IMR-90 (cell line): Measurements from ENCODE around the gene ADGRG2. TPM values are rescaled to one million over a fixed set of nuclear protein-coding genes. Genes with fewer than 3 reads are reported as not detected.

Experiments
- ATAC-seq: fragments of 200-7000 bp; cut with Tn5 transposase; 2 replicates; pipeline ENCODE4 v1.9.1; 2020; ENCODE audit warnings: low read depth, mild to moderate bottlenecking, moderate library complexity
- BruUV-seq: library from RNA; stranded (reverse); fragments of 400-500 nt; replicated peaks from 2 replicates; lab custom pipeline; 2021; lab: Mats Ljungman, UMichigan
- CTCF ChIA-PET: fragments of 300-600 bp; formaldehyde crosslinking; extraction: SDS; loops from one replicate; lab custom pipeline; 2021; ENCODE audit warnings: antibody characterized with exemption; lab: Yijun Ruan, JAX
- POLR2A ChIA-PET: fragments of 300-600 bp; sonication (Branson Sonifier 250); formaldehyde crosslinking; loops from one replicate; lab custom pipeline; 2022; ENCODE audit warnings: antibody characterized with exemption; ENCODE audit not compliant: unreplicated experiment; lab: Charles Lee
- DNase-seq: peaks from one replicate; pipeline ENCODE4 v3.0.0; 2013
- H2AFZ ChIP-seq: replicated peaks from 2 replicates; pipeline ENCODE3; 2013; ENCODE audit warnings: low read length, mild to moderate bottlenecking; ENCODE audit not compliant: poor library complexity
- H2AK5ac ChIP-seq: 2 replicates; pipeline ENCODE4 v1.6.1; 2013; ENCODE audit warnings: low read depth, low read length, inconsistent platforms
- H2AK9ac ChIP-seq: replicated peaks from 2 replicates; pipeline ENCODE3; 2013; ENCODE audit warnings: mild to moderate bottlenecking, low read depth, low read length, moderate library complexity; ENCODE audit not compliant: poor library complexity
- H2BK120ac ChIP-seq: 2 replicates; pipeline ENCODE4 v1.6.1; 2013; ENCODE audit warnings: low read depth, low read length, inconsistent platforms
- H2BK15ac ChIP-seq: 3 replicates; pipeline ENCODE4 v1.6.1; 2013; ENCODE audit warnings: low read depth, low read length, inconsistent platforms
- H2BK20ac ChIP-seq: 2 replicates; pipeline ENCODE4 v1.6.1; 2013; ENCODE audit warnings: low read depth, mild to moderate bottlenecking, inconsistent platforms, low read length, moderate library complexity
- H2BK5ac ChIP-seq: 2 replicates; pipeline ENCODE4 v1.6.1; 2013; ENCODE audit warnings: mild to moderate bottlenecking, low read depth, low read length, inconsistent platforms; ENCODE audit not compliant: poor library complexity, severe bottlenecking
- H3K14ac ChIP-seq: replicated peaks from 2 replicates; pipeline ENCODE4 v1.6.1; 2013; ENCODE audit warnings: low read depth, low read length, inconsistent platforms
- H3K18ac ChIP-seq: 2 replicates; pipeline ENCODE4 v1.6.1; 2013; ENCODE audit warnings: low read depth, low read length, control low read depth
- H3K23ac ChIP-seq: 2 replicates; pipeline ENCODE4 v1.6.1; 2013; ENCODE audit warnings: low read depth, low read length, inconsistent platforms
- H3K27ac ChIP-seq: 2 replicates; pipeline ENCODE4 v1.5.1; 2013; ENCODE audit warnings: mild to moderate bottlenecking, control low read depth, low read length; ENCODE audit not compliant: insufficient read depth
- H3K27me3 ChIP-seq: 2 replicates; pipeline ENCODE4 v1.6.1; 2013; ENCODE audit warnings: low read length; ENCODE audit not compliant: control insufficient read depth, insufficient read depth
- H3K36me3 ChIP-seq: 2 replicates; pipeline ENCODE4 v1.6.1; 2013; ENCODE audit warnings: low read length, mixed read lengths; ENCODE audit not compliant: control insufficient read depth, insufficient read depth
- H3K4ac ChIP-seq: 2 replicates; pipeline ENCODE4 v1.6.1; 2013; ENCODE audit warnings: low read depth, low read length, inconsistent platforms
- H3K4me1 ChIP-seq: 2 replicates; pipeline ENCODE4 v1.6.1; 2013; ENCODE audit warnings: low read length, mixed read lengths; ENCODE audit not compliant: control insufficient read depth, insufficient read depth
- H3K4me2 ChIP-seq: 2 replicates; pipeline ENCODE4 v1.6.1; 2013; ENCODE audit warnings: low read depth, mild to moderate bottlenecking, control low read depth, low read length, moderate library complexity
- H3K4me3 ChIP-seq: 2 replicates; pipeline ENCODE4 v1.5.1; 2013; ENCODE audit warnings: low read depth, mild to moderate bottlenecking, control low read depth, low read length, moderate library complexity; ENCODE audit not compliant: insufficient read depth
- H3K56ac ChIP-seq: 2 replicates; pipeline ENCODE4 v1.6.1; 2013; ENCODE audit warnings: low read length, inconsistent platforms; ENCODE audit not compliant: insufficient read depth; ENCODE audit errors: extremely low read depth
- H3K79me1 ChIP-seq, 2 experiments: 2 replicates each; pipeline ENCODE4 v1.6.1; 2013; ENCODE audit warnings: low read length in 2 of 2, inconsistent platforms in 1 of 2, low read depth in 1 of 2
- H3K9ac ChIP-seq: 2 replicates; pipeline ENCODE4 v1.6.1; 2013; ENCODE audit warnings: low read depth, low read length, control low read depth
- H3K9me1 ChIP-seq: 2 replicates; pipeline ENCODE4 v1.6.1; 2013; ENCODE audit warnings: low read length, inconsistent platforms; ENCODE audit not compliant: insufficient read depth
- H3K9me3 ChIP-seq: 2 replicates; pipeline ENCODE4 v1.6.1; 2013; ENCODE audit warnings: low read length; ENCODE audit not compliant: control insufficient read depth, insufficient read depth
- H4K20me1 ChIP-seq: 2 replicates; pipeline ENCODE4 v1.6.1; 2013; ENCODE audit warnings: low read length, inconsistent platforms; ENCODE audit not compliant: insufficient read depth
- H4K5ac ChIP-seq: 2 replicates; pipeline ENCODE4 v1.6.1; 2013; ENCODE audit warnings: mild to moderate bottlenecking, low read depth, low read length, control low read depth
- H4K8ac ChIP-seq, 2 experiments: 2 replicates each; pipeline ENCODE4 v1.6.1; 2013; ENCODE audit warnings: low read depth in 2 of 2, low read length in 2 of 2, control low read depth in 1 of 2, inconsistent platforms in 1 of 2
- H4K91ac ChIP-seq: 2 replicates; pipeline ENCODE4 v1.6.1; 2013; ENCODE audit warnings: low read depth, low read length, inconsistent platforms; ENCODE audit not compliant: insufficient read depth
- CHD1 ChIP-seq: IDR thresholded peaks from 2 replicates; pipeline ENCODE4 v1.6.1; 2012; ENCODE audit warnings: low read depth, low read length, improper control_type of control experiment
- RCOR1 ChIP-seq: IDR thresholded peaks from 2 replicates; pipeline ENCODE4 v1.6.1; 2012; ENCODE audit warnings: mild to moderate bottlenecking, low read length, improper control_type of control experiment; ENCODE audit not compliant: insufficient replicate concordance
- WGBS, 2 experiments: methylation state at CpG; one replicate each; pipeline versions ENCODE4 v1.1.5 to v1.1.7; 2013; ENCODE audit warnings: missing lambda C conversion rate in 2 of 2; ENCODE audit not compliant: insufficient read length in 1 of 2; ENCODE audit errors: extremely low coverage in 2 of 2; 5-methylcytosine and 5-hydroxymethylcytosine counted together
- dilution Hi-C: fragments of 300-500 bp; cut with HindIII; formaldehyde crosslinking; loops from one replicate; pipeline ENCODE4 v1.14.3; 2018; ENCODE audit warnings: low sequenced_read_pairs; ENCODE audit not compliant: unreplicated experiment
- in situ Hi-C: fragments of 300-500 bp; cut with MboI; formaldehyde crosslinking; loops from 3 replicates; pipeline ENCODE4 v1.14.3; 2019; ENCODE audit warnings: low sequenced_read_pairs, inconsistent platforms, mixed read lengths
- intact Hi-C: fragments of 100-400 bp; cut with micrococcal nuclease; formaldehyde crosslinking; loops from 2 replicates; pipeline ENCODE4 v1.10.0; 2022
- polyA plus RNA-seq, 3 experiments: library from polyadenylated mRNA; depleted of rRNA; stranded (reverse); fragments of >200 nt; gene quantifications; 2 replicates each; pipeline ENCODE4 v1.2.3, GENCODE V29; 2012; ENCODE audit warnings: low replicate concordance in 1 of 3
- total RNA-seq: library from RNA; depleted of rRNA; stranded (reverse); fragments of >200 nt; gene quantifications from 2 replicates; pipeline ENCODE4 v1.2.3, GENCODE V29; 2012

Gene ADGRG2
- total and polyA plus RNA-seq, 2 of the 4 experiments (the other 2 are of a cell fraction) = under 0.01 to 0.07 TPM

DNA sequence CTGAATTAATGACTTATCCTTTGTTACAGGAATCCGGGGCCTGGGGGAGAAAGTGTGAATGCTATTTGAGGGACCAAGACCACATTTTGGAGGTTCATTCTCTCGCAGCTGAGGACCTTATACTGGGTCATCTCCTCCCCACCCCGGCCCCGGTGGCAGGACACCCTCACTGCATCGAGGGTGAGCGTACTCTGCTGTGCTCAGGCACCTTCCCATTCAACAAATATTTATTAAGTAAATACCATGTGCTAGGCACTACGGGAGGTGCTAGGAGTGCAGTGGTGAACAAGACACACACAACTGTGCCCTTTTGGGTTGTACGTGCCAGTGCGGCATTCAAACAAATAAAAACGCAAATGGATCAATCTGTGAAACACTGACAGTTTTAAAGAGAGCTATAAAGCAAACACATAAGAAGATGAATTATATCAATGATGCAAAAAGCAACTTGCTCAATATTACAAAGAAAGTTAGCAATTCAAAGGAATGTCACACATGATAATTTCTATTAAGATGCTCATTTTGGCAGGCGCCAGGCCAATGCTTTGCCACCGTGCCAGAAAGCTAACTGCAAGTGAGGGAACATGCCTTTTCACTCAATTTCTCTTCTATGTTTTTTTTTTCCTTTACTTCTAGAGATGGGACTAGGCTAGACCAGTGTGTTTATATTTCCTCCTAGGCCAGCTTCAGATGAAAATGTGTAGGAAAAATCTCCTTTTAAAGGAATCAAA is 24.6 kb downstream of the ADGRG2 start:
- Histone ChIP-seq H3K4ac (no peak overlapping the region), H2BK120ac (no peak overlapping the region), H4K20me1 (no peaks in the 10 kb centered on the region), H3K56ac (no peak overlapping the region), H3K9ac (no peak overlapping the region), H3K4me3 (no peak overlapping the region), H3K36me3 (no peaks in the 10 kb centered on the region), H2BK20ac (no peak overlapping the region), H2AFZ (no peak overlapping the region), H3K9me1 (no peaks in the 10 kb centered on the region), H3K27me3 (no peaks in the 10 kb centered on the region), H2BK15ac (no peak overlapping the region), H3K14ac (no peak overlapping the region), H3K9me3 (0 out of 2 replicates have a peak, but pooled peaks cover 2% of the 10 kb centered on the region), H3K4me2 (no peak overlapping the region), H3K27ac (no peak overlapping the region), H3K18ac (no peak overlapping the region), H4K5ac (no peak overlapping the region), H2AK5ac (no peak overlapping the region), H3K79me1 (no peaks in the 10 kb centered on the region), H3K23ac (no peak overlapping the region), H2BK5ac (no peak overlapping the region), H4K91ac (no peak overlapping the region), H2AK9ac (no peak overlapping the region), H3K4me1 (no peaks in the 10 kb centered on the region), H4K8ac (no peak overlapping the region)
- CTCF ChIA-PET = no interaction called here
- in situ Hi-C loops = no loop called here
- ATAC-seq = no peak
- WGBS, 2 experiments = no CpG with 5 or more reads among the region's 12 CpGs
- POLR2A ChIA-PET = no interaction called here
- no TSS peak for BruUV-seq
- intact Hi-C loops = no loop called here
- dilution Hi-C loops = no loop called here
- TF ChIP-seq CHD1 (no peak), RCOR1 (no peak)
- no peak for DNase-seq
